ENCODE results near the gene TMEM119. TPM values are rescaled to one million over a fixed set of nuclear protein-coding genes. Genes with fewer than 3 reads are reported as not detected.

TMEM119 gene
- total RNA-seq, 1 donor from 2014 or later, result 27.2 TPM

DNA sequence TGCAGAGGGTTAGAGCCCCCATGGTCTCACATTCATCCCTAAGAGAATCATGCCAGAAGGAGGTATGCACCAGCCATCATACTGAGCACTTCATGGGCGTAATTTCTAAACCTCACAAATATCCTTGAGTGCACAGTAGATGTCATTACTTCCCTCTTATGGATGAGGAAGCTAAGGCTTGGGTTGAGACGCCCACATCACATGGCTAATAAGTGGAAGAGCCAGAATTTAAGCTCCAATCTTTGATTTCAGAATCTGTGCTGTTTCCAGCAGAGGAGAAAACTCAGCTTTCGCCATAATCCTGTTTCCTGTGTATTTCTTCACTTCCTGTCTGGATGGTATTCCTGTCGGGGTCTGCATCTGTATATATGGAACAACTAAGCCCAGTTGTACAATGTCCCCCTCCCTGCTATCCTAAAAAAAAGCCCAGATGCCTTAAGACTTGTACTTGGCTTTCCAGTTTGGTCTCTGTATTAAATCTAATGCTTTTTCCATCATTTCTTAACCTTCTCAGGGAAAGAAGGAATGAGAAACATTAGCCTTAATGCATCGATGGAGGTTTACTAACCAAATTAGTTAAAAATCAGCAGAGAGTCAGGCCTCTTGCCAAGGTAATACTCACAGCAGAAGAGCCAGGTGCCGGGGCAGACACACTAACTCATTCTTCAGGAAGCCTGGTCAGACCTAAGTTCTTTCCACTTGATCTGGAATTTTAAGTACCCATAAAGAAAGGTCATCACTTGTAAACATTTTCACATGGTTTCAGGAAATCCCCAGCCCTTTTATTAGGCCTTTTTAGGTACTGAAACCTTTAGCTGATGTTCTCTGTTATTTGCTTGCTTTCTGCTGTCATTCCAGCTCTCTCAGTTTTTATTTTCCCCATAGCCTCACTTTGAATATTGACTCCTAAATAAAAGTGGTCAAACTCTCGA, 30.2 kb downstream of the TMEM119 start:
- no peaks in the 10 kb centered on the region for H3K9me3 Mint-ChIP-seq
- H3K27ac Mint-ChIP-seq, result no peak overlapping the region
- no peak overlapping the region for H3K4me3 Mint-ChIP-seq
- TF ChIP-seq, protein P1, sequence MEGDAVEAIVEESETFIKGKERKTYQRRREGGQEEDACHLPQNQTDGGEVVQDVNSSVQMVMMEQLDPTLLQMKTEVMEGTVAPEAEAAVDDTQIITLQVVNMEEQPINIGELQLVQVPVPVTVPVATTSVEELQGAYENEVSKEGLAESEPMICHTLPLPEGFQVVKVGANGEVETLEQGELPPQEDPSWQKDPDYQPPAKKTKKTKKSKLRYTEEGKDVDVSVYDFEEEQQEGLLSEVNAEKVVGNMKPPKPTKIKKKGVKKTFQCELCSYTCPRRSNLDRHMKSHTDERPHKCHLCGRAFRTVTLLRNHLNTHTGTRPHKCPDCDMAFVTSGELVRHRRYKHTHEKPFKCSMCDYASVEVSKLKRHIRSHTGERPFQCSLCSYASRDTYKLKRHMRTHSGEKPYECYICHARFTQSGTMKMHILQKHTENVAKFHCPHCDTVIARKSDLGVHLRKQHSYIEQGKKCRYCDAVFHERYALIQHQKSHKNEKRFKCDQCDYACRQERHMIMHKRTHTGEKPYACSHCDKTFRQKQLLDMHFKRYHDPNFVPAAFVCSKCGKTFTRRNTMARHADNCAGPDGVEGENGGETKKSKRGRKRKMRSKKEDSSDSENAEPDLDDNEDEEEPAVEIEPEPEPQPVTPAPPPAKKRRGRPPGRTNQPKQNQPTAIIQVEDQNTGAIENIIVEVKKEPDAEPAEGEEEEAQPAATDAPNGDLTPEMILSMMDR (conservative IDR thresholded peaks at IDR 0.05), result no peak
- no peaks in the 10 kb centered on the region for H3K4me1 Mint-ChIP-seq (ENCODE audit: unreplicated experiment)
- H3K36me3 Mint-ChIP-seq, result peaks cover 7% of the 10 kb centered on the region
- DNase-seq (ENCODE audit: extremely low spot score, unreplicated experiment), result no peak
- no peaks in the 10 kb centered on the region for H3K27me3 Mint-ChIP-seq

DNA sequence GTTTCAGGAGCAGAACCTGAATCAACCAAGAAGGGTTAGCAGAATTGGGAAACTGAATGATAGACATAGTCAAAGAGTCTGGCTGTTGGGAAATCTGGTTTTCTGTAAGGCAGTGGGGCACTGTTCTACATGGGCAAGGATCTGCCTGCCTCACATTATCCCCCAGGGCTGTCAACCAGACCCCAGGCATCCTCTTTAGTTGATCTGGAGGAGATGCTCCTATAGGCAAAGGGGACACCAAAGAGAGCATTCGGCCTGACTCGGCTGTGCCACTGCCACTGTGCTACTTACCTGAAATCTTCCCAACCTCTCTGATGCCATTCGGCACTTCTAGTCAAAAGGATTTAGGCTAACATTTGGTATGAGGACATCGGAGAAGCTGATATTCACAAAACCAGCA, 31.4 kb downstream of the TMEM119 start:
- TF ChIP-seq, protein P1 (conservative IDR thresholded peaks at IDR 0.05), result no peak
- Mint-ChIP-seq H3K27ac (no peak overlapping the region), H3K9me3 (no peaks in the 10 kb centered on the region), H3K27me3 (no peaks in the 10 kb centered on the region), H3K4me1 (ENCODE audit: unreplicated experiment) (no peaks in the 10 kb centered on the region), H3K4me3 (no peak overlapping the region), H3K36me3 (peaks cover 7% of the 10 kb centered on the region)
- no peak for DNase-seq (ENCODE audit: extremely low spot score, unreplicated experiment)

DNA sequence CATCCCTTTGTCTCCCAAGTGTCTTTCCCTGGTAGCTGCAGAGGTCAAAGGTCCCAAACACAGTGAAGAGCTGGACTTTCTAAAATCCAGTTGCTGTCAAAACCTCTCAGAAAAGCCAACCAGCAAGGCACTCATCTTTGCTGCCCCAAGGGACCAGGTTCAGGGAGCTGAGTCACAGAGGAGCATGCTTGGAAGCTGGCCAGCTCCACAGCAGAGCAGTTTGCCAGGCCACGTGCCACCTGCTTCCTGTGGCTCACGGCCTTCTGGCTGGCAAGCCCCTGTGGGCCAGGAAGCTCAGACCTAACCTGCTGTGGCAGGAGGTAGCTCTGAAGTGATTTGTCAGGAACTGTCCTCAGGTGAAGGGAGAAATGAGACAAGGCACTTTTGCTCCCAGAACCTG, 31.9 kb downstream of the TMEM119 start:
- H3K4me3 Mint-ChIP-seq, result no peak overlapping the region
- H3K4me1 Mint-ChIP-seq (ENCODE audit: unreplicated experiment), result no peaks in the 10 kb centered on the region
- H3K27ac Mint-ChIP-seq, result no peak overlapping the region

DNA sequence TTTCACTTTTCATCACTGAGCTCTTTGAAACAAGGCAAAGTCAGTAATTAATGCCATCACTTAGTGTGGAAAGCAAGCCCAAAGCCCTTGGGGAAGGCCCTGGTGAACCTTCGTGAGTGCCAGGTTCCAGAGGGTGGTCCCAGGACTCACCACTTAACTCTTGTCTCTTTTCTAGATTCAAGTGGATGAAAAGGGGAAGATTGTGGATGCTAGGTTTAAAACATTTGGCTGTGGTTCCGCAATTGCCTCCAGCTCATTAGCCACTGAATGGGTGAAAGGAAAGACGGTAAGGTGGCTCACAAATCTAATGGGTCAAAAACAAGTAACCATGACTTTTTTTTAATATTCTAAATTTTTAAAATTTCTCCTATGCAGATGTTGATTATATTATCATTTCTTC, 32.7 kb downstream of the TMEM119 start:
- Mint-ChIP-seq H3K4me3 (no peak overlapping the region), H3K27ac (no peak overlapping the region), H3K9me3 (no peaks in the 10 kb centered on the region), H3K36me3 (peaks cover 7% of the 10 kb centered on the region), H3K4me1 (ENCODE audit: unreplicated experiment) (no peaks in the 10 kb centered on the region), H3K27me3 (no peaks in the 10 kb centered on the region)
- no peak for DNase-seq (ENCODE audit: extremely low spot score, unreplicated experiment)
- TF ChIP-seq, protein P1 (conservative IDR thresholded peaks at IDR 0.05), result no peak

More for the DNA sequence above, 31.9 kb downstream of the TMEM119 start:
- no peaks in the 10 kb centered on the region for H3K27me3 Mint-ChIP-seq
- H3K36me3 Mint-ChIP-seq, result peaks cover 7% of the 10 kb centered on the region
- no peak for DNase-seq (ENCODE audit: extremely low spot score, unreplicated experiment)
- H3K9me3 Mint-ChIP-seq, result no peaks in the 10 kb centered on the region
- TF ChIP-seq, protein P1 (conservative IDR thresholded peaks at IDR 0.05), result no peak

DNA sequence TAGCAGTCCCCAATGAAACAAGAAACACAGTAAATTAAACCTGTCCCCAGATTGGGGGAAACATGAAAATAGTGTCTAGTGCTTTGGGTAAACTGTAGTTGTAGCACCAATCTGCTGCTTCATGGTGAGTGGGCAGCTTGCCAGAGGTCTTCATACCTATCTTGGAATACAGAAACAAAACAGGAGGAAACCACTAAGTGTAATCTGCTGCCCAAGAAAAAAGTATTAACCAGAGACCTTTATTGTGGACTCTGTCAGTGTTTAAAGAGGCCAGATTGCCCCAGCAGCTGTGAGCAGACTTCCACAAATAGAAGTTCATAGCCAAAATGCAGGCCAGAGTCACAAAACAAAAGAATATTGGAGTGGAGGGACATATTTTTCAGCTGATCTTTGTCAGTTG, 33.2 kb downstream of the TMEM119 start:
- no peak overlapping the region for H3K4me3 Mint-ChIP-seq
- H3K27ac Mint-ChIP-seq, result no peak overlapping the region
- DNase-seq (ENCODE audit: extremely low spot score, unreplicated experiment), result no peak
- H3K36me3 Mint-ChIP-seq, result peaks cover 7% of the 10 kb centered on the region
- TF ChIP-seq, protein P1 (conservative IDR thresholded peaks at IDR 0.05), result no peak
- H3K27me3 Mint-ChIP-seq, result no peaks in the 10 kb centered on the region
- H3K9me3 Mint-ChIP-seq, result no peaks in the 10 kb centered on the region
- H3K4me1 Mint-ChIP-seq (ENCODE audit: unreplicated experiment), result peaks cover 4% of the 10 kb centered on the region

Data from type B pancreatic cell (in vitro differentiated cells).